GM19239 (cell line): ENCODE results near the gene DDIT4L.
"Not testable (repeated sequence)": the region's sequence is repeated elsewhere in the genome, so short reads cannot be mapped to it uniquely, and the experiment has no call there.

Experiments
- DNase-seq: peaks from one replicate; pipeline ENCODE4 v3.0.0; 2011; ENCODE audit warnings: low spot score; ENCODE audit not compliant: insufficient read length
- FAIRE-seq: peaks from 2 replicates; lab custom pipeline; 2011; peaks lifted over from hg19 to GRCh38; lab: Jason Lieb, UNC

Gene DDIT4L

DNA sequence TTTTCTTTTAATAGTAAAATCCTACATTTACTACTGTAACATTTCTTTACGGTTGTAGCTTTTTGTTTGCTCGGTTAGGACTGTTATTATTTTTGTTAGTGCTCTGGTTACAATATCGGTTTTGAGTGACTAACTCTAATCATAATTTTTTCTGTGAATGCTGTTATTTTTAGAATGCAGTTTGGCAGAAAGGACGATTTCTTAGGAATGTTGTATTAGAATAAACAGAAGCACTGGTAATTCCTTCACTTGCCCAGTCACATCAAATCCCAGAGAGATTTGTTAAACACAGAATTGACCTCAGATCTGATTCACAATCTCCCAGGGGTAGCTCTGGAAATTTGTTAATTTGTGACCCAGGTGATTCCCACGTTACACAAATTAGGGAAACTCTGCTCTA, 21.7 kb downstream of the DDIT4L start:
- DNase-seq (no peak), FAIRE-seq (no peak)

DNA sequence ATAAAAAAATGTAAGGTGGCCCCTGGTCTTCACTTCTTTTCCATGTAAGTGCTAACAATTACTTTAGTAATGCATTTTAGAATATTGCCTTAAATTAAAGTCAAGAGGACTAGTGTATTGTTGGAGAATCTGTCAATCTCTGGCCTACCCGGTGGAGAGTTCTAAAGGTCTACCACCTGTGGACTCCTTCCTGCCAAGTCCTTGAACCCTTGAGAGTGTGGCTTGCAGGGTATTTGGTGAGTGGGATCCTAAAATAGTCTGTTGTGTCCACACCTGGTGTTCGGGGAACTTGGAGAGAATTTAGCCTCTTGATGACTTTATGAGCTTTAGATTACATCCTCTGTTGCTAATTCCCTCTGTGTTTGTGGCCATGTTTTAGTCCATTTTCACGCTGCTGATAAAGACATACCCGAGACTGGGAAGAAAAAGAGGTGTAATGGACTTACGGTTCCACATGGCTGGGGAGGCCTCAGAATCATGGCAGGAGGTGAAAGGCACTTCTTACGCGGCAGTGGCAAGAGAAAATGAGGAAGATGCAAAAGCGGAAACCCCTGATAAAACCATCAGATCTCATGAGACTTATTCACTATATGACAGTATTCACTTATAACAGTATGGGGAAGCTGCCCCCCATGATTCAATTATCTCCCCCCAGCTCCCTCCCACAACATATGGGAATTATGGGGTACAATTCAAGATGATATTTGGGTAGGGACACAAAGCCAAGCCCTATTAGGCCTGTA, 23.8 kb downstream of the DDIT4L start:
- FAIRE-seq (peak; percentile 49), DNase-seq (no peak)

DNA sequence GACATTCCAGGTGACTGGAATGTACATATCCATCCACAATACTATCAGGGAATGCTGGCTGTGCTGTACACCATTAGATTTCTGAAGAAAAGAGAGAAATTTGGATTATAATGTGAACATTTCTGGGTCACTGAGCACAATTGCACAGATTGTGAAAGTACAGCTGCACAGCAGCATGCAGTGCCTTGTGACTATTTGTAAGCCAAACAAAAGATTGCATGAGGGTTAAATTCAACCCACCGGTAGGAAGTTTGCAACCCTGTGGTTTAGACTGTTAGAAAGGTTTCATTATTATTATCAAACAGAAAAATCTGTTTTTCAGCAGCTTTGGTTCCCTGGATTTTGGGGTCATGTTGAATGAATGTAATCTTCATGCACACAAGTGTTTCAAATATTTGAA, 24.5 kb downstream of the DDIT4L start:
- no peak for DNase-seq
- no peak for FAIRE-seq

DNA sequence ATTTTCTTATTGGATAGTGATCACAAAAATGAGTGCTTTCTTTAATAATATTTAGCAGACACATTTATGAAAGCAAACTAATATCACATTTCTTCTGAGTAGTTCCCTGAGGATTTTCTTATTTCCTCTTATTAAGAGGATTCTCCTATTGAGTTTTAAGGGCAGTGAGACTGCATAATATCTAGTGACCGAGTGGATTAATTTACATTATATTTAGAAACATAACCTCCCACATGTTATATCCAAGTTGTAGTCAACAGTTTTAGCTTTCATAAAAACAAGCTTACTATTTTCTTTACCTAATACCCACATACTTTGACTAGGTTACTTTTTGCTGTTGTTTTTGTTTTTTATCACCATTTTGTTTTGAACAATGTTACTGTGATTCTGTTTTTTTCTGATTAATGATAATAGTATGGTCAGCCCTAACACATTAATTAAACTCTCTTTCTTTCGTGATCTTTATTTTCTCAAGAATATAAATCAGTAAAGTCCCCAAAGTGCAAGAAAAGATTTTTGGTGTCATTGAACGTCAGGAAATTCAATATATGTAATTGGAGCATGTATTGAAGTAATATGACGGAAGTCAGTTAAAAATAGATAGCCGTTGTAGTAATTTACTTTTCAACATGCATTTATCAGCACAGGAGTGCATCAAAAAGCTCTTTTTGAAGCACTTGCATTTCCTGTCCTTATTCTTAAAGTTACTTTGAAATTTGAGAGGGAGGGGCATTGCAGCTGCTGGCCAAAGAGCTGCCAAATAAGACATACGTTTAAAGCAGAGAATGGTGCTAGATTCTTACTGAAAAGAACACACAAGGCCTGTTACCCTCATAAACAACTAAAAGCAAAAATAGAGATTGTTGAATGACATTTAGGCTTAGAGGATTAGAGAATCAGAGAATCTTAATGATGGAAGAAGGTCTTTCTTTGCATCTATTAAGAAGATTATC, 25.2 kb downstream of the DDIT4L start:
- DNase-seq = no peak

DNA sequence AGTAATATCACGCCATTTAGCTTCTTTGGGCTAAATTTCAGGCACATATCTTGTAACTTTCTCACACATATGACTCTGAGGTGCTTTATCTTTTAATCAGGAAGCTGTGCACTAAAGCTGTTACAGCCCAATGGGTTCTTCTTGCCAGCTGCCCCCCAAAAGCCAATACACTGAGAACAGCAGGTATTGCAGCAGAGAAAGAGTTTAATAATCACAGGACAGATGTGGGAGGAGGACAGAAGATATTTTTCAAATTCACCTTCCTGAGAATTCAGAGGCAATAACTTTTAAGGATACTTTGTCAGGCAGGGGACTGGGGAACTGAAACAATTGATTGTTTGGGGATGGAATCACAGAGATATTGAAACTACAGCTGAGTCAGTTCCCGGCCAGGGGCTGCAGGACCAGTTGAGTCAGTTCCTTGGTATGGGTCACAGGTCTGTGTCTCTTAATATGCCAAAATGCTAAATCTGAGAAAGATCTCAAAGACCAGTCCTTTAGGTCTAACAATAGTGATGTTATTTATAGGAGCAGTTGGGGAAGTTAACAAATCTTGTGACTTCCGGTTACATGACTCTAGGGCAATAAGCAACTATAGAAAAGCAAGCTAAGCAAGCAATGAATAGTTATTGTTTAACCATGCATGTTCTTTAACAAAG, 28.1 kb downstream of the DDIT4L start:
- peak; percentile 84 for FAIRE-seq
- no peak for DNase-seq

More for the DNA sequence above, 25.2 kb downstream of the DDIT4L start:
- FAIRE-seq = no peak

DNA sequence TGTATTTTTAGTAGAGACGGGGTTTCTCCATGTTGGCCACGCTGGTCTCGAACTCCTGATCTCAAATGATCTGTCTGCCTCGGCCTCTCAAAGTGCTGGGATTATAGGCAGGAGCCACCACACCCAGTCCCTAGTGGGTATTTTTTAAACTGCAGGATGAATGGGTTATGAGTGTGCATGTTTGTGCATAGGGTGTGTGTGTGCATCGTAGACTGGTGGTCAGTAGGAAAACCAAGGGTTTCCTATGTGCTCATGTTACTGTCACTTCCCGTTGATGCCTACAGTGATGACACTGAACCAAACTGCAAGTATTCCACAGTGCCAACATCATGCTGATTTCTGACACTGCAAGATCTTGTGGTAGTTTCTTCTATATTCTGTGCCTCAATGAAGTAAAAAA, 41.1 kb downstream of the DDIT4L start:
- FAIRE-seq (no peak), DNase-seq (no peak)

DNA sequence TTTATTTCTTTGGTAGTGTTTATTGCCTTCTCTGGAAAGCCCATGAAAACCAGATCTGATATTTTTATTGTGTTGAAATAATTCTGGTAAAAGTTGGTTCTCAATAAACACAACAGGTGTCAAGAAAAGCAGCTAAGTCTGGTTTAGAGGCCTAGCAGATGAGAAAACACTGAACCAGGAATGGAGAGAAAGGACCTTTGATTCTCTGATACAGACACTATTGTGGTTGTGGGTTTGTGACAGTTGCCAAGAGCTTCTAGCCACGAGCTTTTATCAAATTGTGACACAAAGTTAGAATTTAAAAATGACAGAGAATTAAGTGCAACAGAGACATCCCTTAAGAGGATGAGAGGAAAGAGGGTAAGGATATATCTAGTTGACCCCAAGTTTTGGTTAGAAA, 42.6 kb downstream of the DDIT4L start:
- FAIRE-seq = peak; percentile 21

DNA sequence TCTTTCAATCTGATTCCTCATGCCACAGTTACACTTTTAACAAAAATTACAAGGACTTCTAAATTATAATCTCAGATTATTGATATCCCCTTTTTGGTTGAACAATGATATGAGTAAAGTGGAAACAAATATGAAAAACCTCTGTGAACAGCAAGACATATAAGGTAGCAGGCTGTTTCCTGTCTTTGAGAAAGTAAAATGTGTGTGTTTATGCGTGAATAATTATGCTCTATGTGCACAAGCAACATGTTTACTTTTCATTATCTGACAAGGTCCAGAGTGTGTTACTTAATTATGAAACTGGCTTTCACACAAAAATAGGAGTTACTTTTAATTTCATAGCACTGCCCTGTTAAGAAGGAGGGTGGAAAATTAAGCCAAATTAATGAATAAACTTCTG, 43.1 kb downstream of the DDIT4L start:
- DNase-seq = no peak
- no peak for FAIRE-seq

More for the DNA sequence above, 42.6 kb downstream of the DDIT4L start:
- DNase-seq = no peak

DNA sequence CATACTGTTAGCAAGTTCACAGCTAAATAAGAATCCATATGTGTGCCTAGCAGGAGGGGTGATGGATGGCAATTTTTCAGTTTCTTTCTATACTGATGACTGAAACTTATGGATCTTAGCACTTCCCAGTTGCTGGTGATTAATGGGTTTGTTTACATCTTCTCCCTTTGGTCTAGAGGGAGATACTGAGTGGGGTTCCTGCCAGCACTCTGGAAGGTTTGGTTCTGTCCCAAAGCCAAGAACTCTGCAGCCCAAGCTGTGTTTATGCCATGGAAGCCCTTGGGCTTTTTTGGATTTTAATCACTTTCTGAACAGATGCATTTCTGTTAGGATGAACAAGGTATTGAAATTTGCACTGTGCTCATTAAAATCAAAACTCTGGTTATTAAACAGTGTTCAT, 43.5 kb downstream of the DDIT4L start:
- no peak for FAIRE-seq
- DNase-seq = no peak

DNA sequence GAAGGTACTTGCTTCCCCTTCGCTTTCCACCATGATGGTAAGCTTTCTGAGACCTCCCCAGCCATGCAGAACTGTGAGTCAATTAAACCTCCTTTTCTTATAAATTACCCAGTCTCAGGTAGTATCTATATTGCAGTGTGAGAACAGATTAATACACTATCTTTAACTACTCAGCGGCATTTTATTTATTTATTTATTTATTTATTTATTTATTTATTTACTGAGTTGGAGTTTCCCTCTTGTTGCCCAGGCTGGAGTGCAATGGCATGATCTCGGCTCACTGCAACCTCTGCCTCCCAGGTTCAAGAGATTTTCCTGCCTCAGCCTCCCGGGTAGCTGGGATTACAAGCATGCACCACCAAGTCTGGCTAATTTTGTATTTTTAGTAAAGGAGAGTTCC, 52.9 kb downstream of the DDIT4L start:
- not testable (repeated sequence) for DNase-seq, FAIRE-seq
